ENCODE results near the gene EHMT2. TPM values are rescaled to one million over a fixed set of nuclear protein-coding genes. Genes with fewer than 3 reads are reported as not detected.
"Not testable (repeated sequence)": the region's sequence is repeated elsewhere in the genome, so short reads cannot be mapped to it uniquely, and the experiment has no call there.

Gene EHMT2
- total RNA-seq, 4 donors from 2014 or later = 17.4 to 25.9 (median 20.0) TPM

GRCh38 chr6:31862344-31863235 is 34.9 kb downstream of the EHMT2 start, which contains the start of gene NEU1:
Gene NEU1 (minus strand): TSS chr6:31862821. CDS start chr6:31862776, 45 bp downstream.
- peak; percentile 95 for DNase-seq (ENCODE audit: low spot score)
- TF ChIP-seq, protein P1, sequence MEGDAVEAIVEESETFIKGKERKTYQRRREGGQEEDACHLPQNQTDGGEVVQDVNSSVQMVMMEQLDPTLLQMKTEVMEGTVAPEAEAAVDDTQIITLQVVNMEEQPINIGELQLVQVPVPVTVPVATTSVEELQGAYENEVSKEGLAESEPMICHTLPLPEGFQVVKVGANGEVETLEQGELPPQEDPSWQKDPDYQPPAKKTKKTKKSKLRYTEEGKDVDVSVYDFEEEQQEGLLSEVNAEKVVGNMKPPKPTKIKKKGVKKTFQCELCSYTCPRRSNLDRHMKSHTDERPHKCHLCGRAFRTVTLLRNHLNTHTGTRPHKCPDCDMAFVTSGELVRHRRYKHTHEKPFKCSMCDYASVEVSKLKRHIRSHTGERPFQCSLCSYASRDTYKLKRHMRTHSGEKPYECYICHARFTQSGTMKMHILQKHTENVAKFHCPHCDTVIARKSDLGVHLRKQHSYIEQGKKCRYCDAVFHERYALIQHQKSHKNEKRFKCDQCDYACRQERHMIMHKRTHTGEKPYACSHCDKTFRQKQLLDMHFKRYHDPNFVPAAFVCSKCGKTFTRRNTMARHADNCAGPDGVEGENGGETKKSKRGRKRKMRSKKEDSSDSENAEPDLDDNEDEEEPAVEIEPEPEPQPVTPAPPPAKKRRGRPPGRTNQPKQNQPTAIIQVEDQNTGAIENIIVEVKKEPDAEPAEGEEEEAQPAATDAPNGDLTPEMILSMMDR (IDR thresholded peaks at IDR 0.05) = no peak
- peak; percentile 92 for ATAC-seq (ENCODE audit: low FRiP score)

DNA sequence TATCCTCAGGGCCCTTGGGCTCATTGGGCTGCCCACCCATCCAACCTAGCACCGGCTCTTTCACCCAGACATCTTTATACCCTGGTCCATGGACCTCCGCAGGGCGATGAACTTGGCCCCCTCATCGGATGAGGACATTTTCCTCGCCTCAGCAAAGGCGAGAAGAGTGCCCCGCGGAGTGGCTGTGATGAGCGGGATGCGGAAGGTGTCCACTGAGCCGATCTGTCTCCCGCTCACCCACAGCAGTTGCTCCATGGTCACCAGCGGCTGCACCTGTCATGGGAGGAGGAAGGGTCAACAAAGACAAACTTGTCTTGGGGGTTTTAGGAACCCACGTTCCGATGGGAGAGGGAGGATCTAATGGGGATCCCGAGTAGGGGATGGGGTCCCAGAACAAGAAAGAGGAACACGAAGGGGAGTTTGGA is 35.6 kb downstream of the EHMT2 start:
- TF ChIP-seq, protein P1 (IDR thresholded peaks at IDR 0.05) = no peak
- ATAC-seq (ENCODE audit: low FRiP score) = no peak
- no peak for DNase-seq (ENCODE audit: low spot score)

DNA sequence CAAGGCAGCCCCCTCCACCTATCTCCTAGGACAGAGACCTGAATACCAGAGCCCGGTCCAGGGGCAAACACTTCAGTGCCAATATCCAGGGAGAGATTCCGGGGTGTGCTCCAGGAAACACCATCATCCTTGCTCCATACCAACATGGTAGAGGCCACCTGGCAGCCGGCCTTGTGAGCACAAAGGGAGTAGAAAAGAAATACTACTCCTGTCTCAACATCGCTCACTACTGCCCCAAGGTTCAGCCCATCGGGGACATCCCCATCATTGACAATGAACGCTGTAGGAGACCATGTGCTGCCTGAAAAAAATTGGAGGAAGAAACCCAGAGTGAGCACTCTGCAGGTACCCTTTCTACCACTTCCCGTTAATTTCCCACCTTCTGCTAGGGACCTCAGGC is 36.3 kb downstream of the EHMT2 start:
- no peak for ATAC-seq (ENCODE audit: low FRiP score)
- DNase-seq (ENCODE audit: low spot score) = no peak
- TF ChIP-seq, protein P1 (IDR thresholded peaks at IDR 0.05) = no peak

GRCh38 chr6:31860349-31860748 is 37.1 kb downstream of the EHMT2 start:
- no peak for ATAC-seq (ENCODE audit: low FRiP score)
- DNase-seq (ENCODE audit: low spot score) = no peak
- TF ChIP-seq, protein P1 (IDR thresholded peaks at IDR 0.05) = no peak

DNA sequence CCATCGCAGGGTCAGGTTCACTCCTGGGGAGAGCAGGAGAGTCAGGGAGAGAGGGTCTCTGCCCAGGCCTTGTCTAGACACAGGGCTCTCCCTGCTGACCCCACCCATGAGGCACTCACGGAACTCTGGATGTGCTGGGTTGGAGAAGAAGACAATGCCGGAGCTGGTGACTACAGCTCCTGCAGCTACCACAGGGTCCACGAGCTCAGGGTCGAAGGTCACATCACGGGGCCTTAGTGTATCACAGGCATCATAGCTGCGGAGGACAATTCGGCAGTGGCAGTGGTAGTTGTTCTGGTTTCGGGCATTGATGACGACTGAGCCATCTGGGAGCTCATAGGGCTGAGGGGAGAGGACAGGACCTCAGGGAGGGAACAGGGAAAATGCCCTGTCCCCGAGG is 37.6 kb downstream of the EHMT2 start:
- ATAC-seq (ENCODE audit: low FRiP score) (no peak), DNase-seq (ENCODE audit: low spot score) (no peak)
- TF ChIP-seq, protein P1 (IDR thresholded peaks at IDR 0.05) = no peak

DNA sequence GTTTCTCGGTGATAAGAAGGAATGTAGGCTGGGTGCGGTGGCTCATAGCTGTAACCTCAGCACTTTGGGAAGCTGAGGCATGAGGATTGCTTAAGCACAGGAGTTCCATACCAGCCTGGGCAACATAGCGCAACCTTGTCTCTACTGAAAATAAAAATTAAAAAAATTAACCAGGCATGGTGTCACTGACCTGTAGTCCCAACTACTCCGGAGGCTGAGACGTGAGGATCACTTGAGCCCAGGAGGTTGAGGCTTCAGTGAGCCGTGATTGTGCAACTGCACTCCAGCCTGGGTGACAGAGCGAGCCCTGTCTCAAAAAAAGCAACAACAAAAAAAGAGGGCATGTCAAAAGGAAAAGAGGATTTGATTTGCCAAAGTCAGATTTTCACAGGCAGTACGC is 38.8 kb downstream of the EHMT2 start:
- ATAC-seq (ENCODE audit: low FRiP score) = no peak
- TF ChIP-seq, protein P1 (IDR thresholded peaks at IDR 0.05) = no peak
- no peak for DNase-seq (ENCODE audit: low spot score)

- not testable (repeated sequence) for ATAC-seq (ENCODE audit: low FRiP score); DNase-seq (ENCODE audit: low spot score)
These were observed 39.7 kb downstream of the EHMT2 start for GRCh38 chr6:31857774-31858173.

DNA sequence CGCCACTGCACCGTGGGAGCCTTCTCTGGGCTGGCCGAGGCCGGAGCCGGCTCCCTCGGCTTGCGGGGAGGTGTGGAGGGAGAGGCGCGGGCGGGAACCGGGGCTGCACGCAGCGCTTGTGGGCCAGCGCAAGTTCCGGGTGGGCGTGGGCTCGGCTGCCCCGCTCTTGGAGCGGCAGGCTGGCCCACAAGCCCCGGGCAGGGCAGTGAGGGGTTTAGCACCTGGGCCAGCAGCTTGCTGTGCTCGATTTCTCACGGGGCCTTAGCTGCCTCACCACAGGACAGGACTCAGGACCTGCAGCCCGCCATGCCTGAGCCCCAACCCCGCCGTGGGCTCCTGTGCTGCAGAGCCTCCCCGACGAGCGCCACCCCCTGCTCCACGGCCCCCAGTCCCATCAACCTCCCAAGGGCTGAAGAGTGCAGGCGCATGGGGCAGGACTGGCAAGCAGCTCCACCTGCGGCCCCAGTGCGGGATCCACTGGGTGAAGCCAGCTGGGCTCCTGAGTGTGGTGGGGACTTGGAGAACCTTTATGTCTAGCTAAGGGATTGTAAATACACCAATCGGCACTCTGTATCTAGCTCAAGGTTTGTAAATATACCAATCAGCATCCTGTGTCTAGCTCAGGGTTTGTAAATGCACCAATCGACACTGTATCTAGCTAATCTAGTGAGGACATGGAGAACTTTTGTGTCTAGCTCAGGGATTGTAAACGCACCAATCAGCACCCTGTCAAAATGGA is 45.3 kb downstream of the EHMT2 start:
- ATAC-seq (ENCODE audit: low FRiP score); DNase-seq (ENCODE audit: low spot score): not testable (repeated sequence)
